HepG2 (cell line): ENCODE measurements around the gene WWTR1. TPM values are rescaled to one million over a fixed set of nuclear protein-coding genes. Genes with fewer than 3 reads are reported as not detected.

ENCODE experiments used
- ATAC-seq: fragments of 200-7000 bp; cut with Tn5 transposase; 3 replicates; pipeline ENCODE4 v1.9.1; 2020; ENCODE audit warnings: mild to moderate bottlenecking, moderate library complexity
- BruUV-seq: library from RNA; stranded (reverse); fragments of 400-500 nt; replicated peaks from 2 replicates; lab custom pipeline; 2021; lab: Mats Ljungman, UMichigan
- CTCF ChIA-PET: fragments of 300-600 bp; formaldehyde crosslinking; extraction: SDS; loops from one replicate; lab custom pipeline; 2021; ENCODE audit warnings: low total read pairs, inconsistent platforms, low intra/inter-chr PET ratio; lab: Yijun Ruan, JAX
- POLR2A ChIA-PET: fragments of 350-600 bp; sonication (Branson Sonifier 250); formaldehyde crosslinking; loops from one replicate; lab custom pipeline; 2020; ENCODE audit warnings: antibody characterized with exemption, inconsistent platforms; lab: Yijun Ruan, JAX
- DNase-seq: peaks from one replicate; pipeline ENCODE4 v3.0.0-alpha.2; 2015; ENCODE audit warnings: low spot score
- FAIRE-seq: peaks from 3 replicates; lab custom pipeline; 2011; peaks lifted over from hg19 to GRCh38; lab: Jason Lieb, UNC
- H2AFZ ChIP-seq: one replicate; pipeline ENCODE4 v1.6.1; 2011; ENCODE audit warnings: low read length, inconsistent platforms
- H3K27ac ChIP-seq: fragments of 300-600 bp; 3 replicates; pipeline ENCODE4 v1.8.0; 2011; ENCODE audit warnings: mixed run types, mild to moderate bottlenecking, mixed read lengths, low read length, inconsistent platforms; ENCODE audit not compliant: insufficient read depth; ENCODE audit errors: extremely low read length
- H3K27me3 ChIP-seq, 2 experiments: fragments of 200-600 bp in 1 of 2; 2 replicates in 1 of 2; 3 replicates in 1 of 2; pipeline versions ENCODE4 v1.6.0 to v1.8.0; 2011; ENCODE audit warnings: low read length in 2 of 2, mild to moderate bottlenecking in 2 of 2, moderate library complexity in 2 of 2, inconsistent platforms in 1 of 2; ENCODE audit not compliant: insufficient read depth in 2 of 2, control insufficient read depth in 1 of 2
- H3K36me3 ChIP-seq, 2 experiments: fragments of 200-600 bp in 1 of 2; replicated peaks in 1 of 2; 2 replicates in 1 of 2; 3 replicates in 1 of 2; pipeline versions ENCODE4 v1.5.1 to v1.8.0; 2011; ENCODE audit warnings: low read length in 2 of 2, inconsistent platforms in 1 of 2; ENCODE audit not compliant: insufficient read depth in 2 of 2, control insufficient read depth in 1 of 2
- H3K4me1 ChIP-seq: 2 replicates; pipeline ENCODE4 v1.5.1; 2012; ENCODE audit warnings: low read length, inconsistent platforms; ENCODE audit not compliant: insufficient read depth
- H3K4me2 ChIP-seq: 2 replicates; pipeline ENCODE4 v1.6.0; 2011; ENCODE audit warnings: low read depth, low read length, inconsistent platforms
- H3K4me3 ChIP-seq, 3 experiments: fragments of 200-600 bp in 1 of 3; sonication (generic), shearing (Covaris generic) in 1 of 3; replicated peaks in 1 of 3; 2 replicates each; pipeline ENCODE4 v1.5.1; 2011 to 2016; ENCODE audit warnings: low read length in 3 of 3, inconsistent platforms in 2 of 3, low read depth in 2 of 3, mild to moderate bottlenecking in 2 of 3, control low read depth in 1 of 3, mixed read lengths in 1 of 3; ENCODE audit not compliant: insufficient read depth in 1 of 3
- H3K79me2 ChIP-seq: one replicate; pipeline ENCODE4 v1.6.1; 2011; ENCODE audit warnings: low read length, inconsistent platforms; ENCODE audit not compliant: insufficient read depth
- H3K9ac ChIP-seq: 2 replicates; pipeline ENCODE4 v1.6.0; 2011; ENCODE audit warnings: mild to moderate bottlenecking, low read depth, low read length, inconsistent platforms; ENCODE audit not compliant: insufficient read depth
- H3K9me3 ChIP-seq: 2 replicates; pipeline ENCODE4 v1.5.1; 2012; ENCODE audit warnings: mild to moderate bottlenecking, low read length
- H4K20me1 ChIP-seq: 2 replicates; pipeline ENCODE4 v1.6.0; 2011; ENCODE audit warnings: inconsistent platforms, mild to moderate bottlenecking, low read length, moderate library complexity; ENCODE audit not compliant: insufficient read depth
- DNMT1 ChIP-seq: sonication (generic); formaldehyde crosslinking; IDR thresholded peaks from 2 replicates; pipeline ENCODE4 v1.5.1; 2020; ENCODE audit warnings: mild to moderate bottlenecking, missing genetic modification reagents
- FOSL1 ChIP-seq: sonication (generic); formaldehyde crosslinking; IDR thresholded peaks from 2 replicates; pipeline ENCODE4 v1.9.0; 2021; ENCODE audit warnings: missing genetic modification reagents, borderline replicate concordance
- GABPB1 ChIP-seq: IDR thresholded peaks from 2 replicates; pipeline ENCODE4 v1.6.1; 2016; ENCODE audit warnings: mild to moderate bottlenecking, missing genetic modification reagents, moderate library complexity, missing compliant biosample characterization
- HES4 ChIP-seq: sonication (generic); formaldehyde crosslinking; IDR thresholded peaks from 2 replicates; pipeline ENCODE4 v1.9.0; 2021; ENCODE audit warnings: mild to moderate bottlenecking, missing genetic modification reagents, borderline replicate concordance
- NR2F1 ChIP-seq, 2 experiments: fragments of 450-650 bp in 1 of 2; formaldehyde crosslinking in 1 of 2; IDR thresholded peaks; 2 replicates each; pipeline versions ENCODE4 v1.5.0 to v1.6.1; 2016 to 2020; ENCODE audit warnings: mild to moderate bottlenecking in 1 of 2, missing compliant biosample characterization in 1 of 2, missing genetic modification reagents in 1 of 2, moderate library complexity in 1 of 2
- SIN3A ChIP-seq: IDR thresholded peaks from 2 replicates; pipeline ENCODE4 v1.6.1; 2011; ENCODE audit warnings: low read depth, mild to moderate bottlenecking, control low read depth, low read length, borderline replicate concordance
- SP1 ChIP-seq, 2 experiments: fragments of 450-650 bp in 1 of 2; sonication (generic) in 1 of 2; formaldehyde crosslinking in 1 of 2; IDR thresholded peaks; 2 replicates each; pipeline versions ENCODE4 v1.4.0 to v1.6.1; 2016 to 2020; ENCODE audit warnings: missing genetic modification reagents in 1 of 2
- TAF1 ChIP-seq: sonication (generic); formaldehyde crosslinking; IDR thresholded peaks from 2 replicates; pipeline ENCODE4 v1.4.0; 2020; ENCODE audit warnings: missing genetic modification reagents
- THAP11 ChIP-seq: IDR thresholded peaks from 2 replicates; pipeline ENCODE4 v1.6.1; 2016; ENCODE audit warnings: missing biosample characterization, missing genetic modification reagents
- ZNF180 ChIP-seq: sonication (generic); formaldehyde crosslinking; IDR thresholded peaks from 2 replicates; pipeline ENCODE4 v1.4.0; 2020; ENCODE audit warnings: low read depth, missing genetic modification reagents, borderline replicate concordance
- ZNF678 ChIP-seq: sonication (generic); formaldehyde crosslinking; IDR thresholded peaks from 2 replicates; pipeline ENCODE4 v1.4.0; 2020; ENCODE audit warnings: mild to moderate bottlenecking, missing genetic modification reagents
- WGBS: methylation state at CpG from one replicate; pipeline ENCODE4 v1.1.6; 2017; ENCODE audit warnings: low lambda C conversion rate; 5-methylcytosine and 5-hydroxymethylcytosine counted together
- in situ Hi-C: cut with HindIII; loops from 2 replicates; pipeline ENCODE4 v1.10.0; 2017; ENCODE audit warnings: low pct_unique_long_range_greater_than_20kb; ENCODE audit not compliant: extremely low pct_ligation_motif_present
- intact Hi-C: fragments of 100-400 bp; cut with micrococcal nuclease; formaldehyde crosslinking; loops from one replicate; pipeline ENCODE4 v1.10.0; 2022; ENCODE audit not compliant: unreplicated experiment
- polyA plus RNA-seq, 8 experiments: library from polyadenylated mRNA; depleted of rRNA in 3 of 8; stranded (reverse) in 7 of 8; unstranded in 1 of 8; fragments of >200 nt; fragmentation: Illumina TruSeq in 4 of 8; extraction: Trizol in 4 of 8; gene quantifications; 2 replicates each; pipeline versions ENCODE4 v1.2.1 to v1.2.3, GENCODE V29; 2011 to 2016; ENCODE audit warnings: low read depth in 4 of 8, missing spikeins in 1 of 8, mixed read lengths in 1 of 8; ENCODE audit not compliant: insufficient read depth in 1 of 8
- total RNA-seq, 5 experiments: library from RNA; depleted of rRNA; stranded (reverse); fragments of >200 nt; fragmentation: Illumina TruSeq; extraction: Trizol; gene quantifications; 2 replicates each; pipeline ENCODE4 v1.2.3, GENCODE V29; 2016; ENCODE audit warnings: low read depth in 1 of 5
- TF ChIP-seq, protein P1 (sequence below): IDR thresholded peaks from 2 replicates; pipeline ENCODE4 v1.6.1; 2012; ENCODE audit warnings: low read depth, low read length, improper control_type of control experiment
- TF ChIP-seq, protein P2 (sequence below): IDR thresholded peaks from 2 replicates; pipeline ENCODE4 v1.6.1; 2016

Gene WWTR1
- total and polyA plus RNA-seq, 2 of the 13 experiments (the other 11 are each of a cell fraction or from before 2014, with no cell fraction given), result 19.7 to 139 TPM

DNA sequence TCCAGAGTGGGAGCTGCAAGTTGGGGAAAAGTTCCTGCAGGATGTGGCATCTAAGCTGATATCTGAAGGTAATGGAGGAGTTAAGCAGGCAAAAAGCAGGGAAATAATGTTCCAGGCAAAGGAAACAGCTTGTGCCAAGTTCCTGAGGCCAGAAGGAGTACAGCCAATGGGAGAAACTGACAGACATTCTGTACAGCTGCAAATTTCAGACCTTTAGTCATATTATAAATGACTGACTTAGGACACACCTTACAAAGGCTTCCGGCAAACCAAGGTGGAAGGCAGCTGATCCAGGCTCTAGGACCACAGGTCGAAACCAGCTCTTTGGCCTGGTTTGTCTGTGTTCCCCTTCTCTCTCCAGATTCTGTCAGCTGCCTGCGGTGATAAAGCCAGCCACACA is 9.3 kb downstream of the WWTR1 start:
- DNase-seq, result no peak
- ATAC-seq, result no peak
- H2AFZ ChIP-seq, result no peak overlapping the region
- peaks cover 66% of the 10 kb centered on the region for H4K20me1 ChIP-seq
- ChIA-PET CTCF (no interaction called here), POLR2A (interaction anchor here (1.5 to 3.8 kb wide), 2 partner anchors 9 to 39 kb away, joined by 5 to 28 read pairs; partner anchors contain the start of gene WWTR1)
- 92% methylated on average over 2 of the region's 3 CpGs for WGBS
- H3K4me1 ChIP-seq, result peaks cover 95% of the 10 kb centered on the region
- intact Hi-C loops (no loop called here), in situ Hi-C loops (no loop called here)
- H3K36me3 ChIP-seq, result peaks cover 21 to 63% of the 10 kb centered on the region in 2 experiments
- FAIRE-seq, result no peak
- H3K27ac ChIP-seq, result no peak overlapping the region
- H3K9me3 ChIP-seq, result no peaks in the 10 kb centered on the region
- H3K27me3 ChIP-seq, result no peaks in the 10 kb centered on the region
- H3K4me3 ChIP-seq, result no peak overlapping the region; a peak in 1 of 6 replicates
- H3K9ac ChIP-seq, result no peak overlapping the region
- peaks cover 91% of the 10 kb centered on the region for H3K79me2 ChIP-seq
- no TSS peak for BruUV-seq
- H3K4me2 ChIP-seq, result peak overlapping the region; percentile 37; the same call in 1 of the 2 replicates
- TF ChIP-seq, protein P1, sequence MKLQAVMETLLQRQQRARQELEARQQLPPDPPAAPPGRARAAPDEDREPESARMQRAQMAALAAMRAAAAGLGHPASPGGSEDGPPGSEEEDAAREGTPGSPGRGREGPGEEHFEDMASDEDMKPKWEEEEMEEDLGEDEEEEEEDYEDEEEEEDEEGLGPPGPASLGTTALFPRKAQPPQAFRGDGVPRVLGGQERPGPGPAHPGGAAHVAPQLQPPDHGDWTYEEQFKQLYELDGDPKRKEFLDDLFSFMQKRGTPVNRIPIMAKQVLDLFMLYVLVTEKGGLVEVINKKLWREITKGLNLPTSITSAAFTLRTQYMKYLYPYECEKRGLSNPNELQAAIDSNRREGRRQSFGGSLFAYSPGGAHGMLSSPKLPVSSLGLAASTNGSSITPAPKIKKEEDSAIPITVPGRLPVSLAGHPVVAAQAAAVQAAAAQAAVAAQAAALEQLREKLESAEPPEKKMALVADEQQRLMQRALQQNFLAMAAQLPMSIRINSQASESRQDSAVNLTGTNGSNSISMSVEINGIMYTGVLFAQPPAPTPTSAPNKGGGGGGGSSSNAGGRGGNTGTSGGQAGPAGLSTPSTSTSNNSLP, result no peak
- TF ChIP-seq, protein P2, sequence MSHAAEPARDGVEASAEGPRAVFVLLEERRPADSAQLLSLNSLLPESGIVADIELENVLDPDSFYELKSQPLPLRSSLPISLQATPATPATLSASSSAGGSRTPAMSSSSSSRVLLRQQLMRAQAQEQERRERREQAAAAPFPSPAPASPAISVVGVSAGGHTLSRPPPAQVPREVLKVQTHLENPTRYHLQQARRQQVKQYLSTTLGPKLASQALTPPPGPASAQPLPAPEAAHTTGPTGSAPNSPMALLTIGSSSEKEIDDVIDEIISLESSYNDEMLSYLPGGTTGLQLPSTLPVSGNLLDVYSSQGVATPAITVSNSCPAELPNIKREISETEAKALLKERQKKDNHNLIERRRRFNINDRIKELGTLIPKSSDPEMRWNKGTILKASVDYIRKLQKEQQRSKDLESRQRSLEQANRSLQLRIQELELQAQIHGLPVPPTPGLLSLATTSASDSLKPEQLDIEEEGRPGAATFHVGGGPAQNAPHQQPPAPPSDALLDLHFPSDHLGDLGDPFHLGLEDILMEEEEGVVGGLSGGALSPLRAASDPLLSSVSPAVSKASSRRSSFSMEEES (CRISPR knock-in tag), result no peak
- TF ChIP-seq ZNF180 (CRISPR knock-in tag) (no peak), NR2F1 (CRISPR knock-in tag; IDR thresholded peaks at IDR 0.05) (no peak), THAP11 (CRISPR knock-in tag) (no peak), GABPB1 (no peak), HES4 (no peak), TAF1 (no peak), SP1 (IDR thresholded peaks at IDR 0.05) (no peak), SP1 (CRISPR knock-in tag; IDR thresholded peaks at IDR 0.05) (no peak), SIN3A (no peak), ZNF678 (CRISPR knock-in tag) (no peak), FOSL1 (CRISPR knock-in tag) (no peak), DNMT1 (CRISPR knock-in tag) (no peak)
